Measurements from ENCODE around the gene DACT2.

The DACT2 gene

DNA sequence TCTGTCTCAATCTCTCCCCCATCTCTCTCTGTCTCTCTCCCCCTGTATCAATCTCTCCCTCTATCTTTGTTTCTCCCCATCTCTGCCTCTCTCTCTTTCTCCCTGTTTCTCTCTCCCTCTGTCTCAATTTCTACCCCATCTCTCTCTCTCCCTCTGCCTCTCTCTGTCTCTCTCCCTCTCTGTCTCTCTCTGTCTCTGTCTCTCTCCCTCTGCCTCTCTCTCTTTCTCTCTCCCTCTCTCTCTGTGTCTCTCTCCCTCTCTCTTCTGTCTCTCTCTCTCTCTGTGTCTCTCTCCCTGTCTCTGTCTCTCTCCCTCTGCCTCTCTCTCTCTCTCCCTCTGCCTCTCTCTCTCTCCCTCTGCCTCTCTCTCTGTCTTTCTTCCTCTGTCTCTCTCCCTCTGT, 62.6 kb downstream of the DACT2 start:
- no peak for DNase-seq
